ENCODE results near the gene RXRA. TPM values are rescaled to one million over a fixed set of nuclear protein-coding genes. Genes with fewer than 3 reads are reported as not detected.
A peak's percentile ranks its signal among the peaks of the same experiment; 100 is the strongest.

RXRA gene
- total RNA-seq, 1 donor from 2014 or later = 90.8 TPM

DNA sequence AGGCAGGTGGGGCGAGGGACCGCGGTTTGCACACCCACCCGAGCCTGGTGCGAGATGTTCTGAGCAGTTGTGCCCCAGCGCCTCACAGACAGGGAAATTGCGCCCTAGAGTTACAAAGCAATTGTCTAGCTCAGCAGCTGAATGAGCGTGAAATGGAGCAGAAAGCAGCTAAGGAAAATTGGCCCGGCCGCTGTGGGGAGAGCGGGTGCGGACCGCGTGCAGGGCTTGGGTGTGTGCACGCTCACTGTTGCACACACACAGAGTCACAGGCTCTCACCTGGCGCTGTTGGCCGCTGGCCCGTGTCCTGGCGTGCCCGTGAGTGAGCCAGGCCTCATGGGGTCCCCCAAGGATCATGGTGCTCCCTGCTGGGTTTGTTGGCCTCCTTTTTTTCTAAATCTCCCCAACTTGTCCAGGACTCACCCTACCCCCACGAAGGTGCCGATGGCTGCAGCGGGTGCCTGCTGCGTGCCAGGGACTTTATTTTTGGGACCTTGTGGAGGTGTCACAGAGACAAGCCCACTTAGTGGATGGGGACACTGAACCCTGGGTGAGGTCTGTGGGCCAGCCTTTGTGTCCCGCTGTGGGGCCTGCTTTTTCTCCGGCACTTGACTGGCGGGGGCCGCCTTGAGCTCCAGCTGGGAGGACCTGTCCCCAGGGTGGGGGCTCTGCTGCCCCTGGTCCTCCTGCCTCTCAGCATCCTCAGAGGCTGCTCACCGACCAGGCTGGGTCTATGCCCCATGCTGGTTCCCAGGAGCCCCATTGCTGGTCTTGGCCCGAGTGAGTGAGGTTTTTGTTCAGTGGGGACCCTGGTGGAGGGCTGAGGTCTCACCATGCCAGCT, 5.2 kb downstream of the RXRA start:
- peak; percentile 53 for DNase-seq
- intact Hi-C loops (cut with micrococcal nuclease) = no loop called here

DNA sequence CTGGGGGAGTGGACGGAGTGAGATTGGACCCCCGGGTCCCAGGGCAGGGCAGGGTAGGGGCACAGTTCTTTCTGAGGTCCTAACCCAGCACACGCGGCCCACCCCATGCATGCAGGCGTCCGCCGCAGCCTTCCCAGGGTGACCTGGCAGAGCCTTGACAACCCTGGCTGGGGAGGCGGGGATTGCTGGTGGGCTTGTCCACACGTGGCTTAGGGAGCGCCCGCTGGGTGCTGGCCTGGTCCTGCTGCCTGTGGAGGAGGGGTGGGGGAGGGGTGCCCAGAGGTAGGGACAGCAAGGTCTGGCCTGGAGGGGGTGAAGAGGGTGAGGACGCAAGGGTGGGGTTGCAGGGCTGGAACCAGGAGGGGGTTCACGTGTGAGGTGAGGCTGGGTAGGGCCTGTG, 6.0 kb downstream of the RXRA start:
- intact Hi-C loops (cut with micrococcal nuclease) = no loop called here
- no peak for ATAC-seq
- DNase-seq = peak; percentile 52

More for the DNA sequence above, 5.2 kb downstream of the RXRA start:
- no peak for ATAC-seq

DNA sequence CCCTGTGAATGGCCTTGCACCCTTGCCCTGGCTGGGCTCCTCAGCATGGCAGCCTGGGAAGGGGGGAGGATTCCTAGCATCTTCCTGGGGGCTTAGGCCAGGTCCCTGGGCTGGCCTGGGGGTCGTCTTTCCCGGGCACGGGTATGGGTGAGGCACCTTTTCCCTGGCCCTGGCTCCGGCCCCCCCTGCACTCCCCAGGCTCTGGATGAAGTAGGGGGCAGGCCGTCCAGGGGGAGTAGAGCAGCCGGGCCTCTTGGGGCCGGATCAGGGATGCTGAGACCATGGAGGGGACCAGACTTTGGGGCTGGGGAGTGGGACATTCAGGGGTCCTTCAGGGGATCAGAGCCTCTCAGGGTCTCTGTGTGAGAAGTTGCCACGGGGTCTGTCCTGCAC, 6.6 kb downstream of the RXRA start:
- intact Hi-C loops (cut with micrococcal nuclease) = no loop called here
- ATAC-seq (no peak), DNase-seq (peak; percentile 25)

DNA sequence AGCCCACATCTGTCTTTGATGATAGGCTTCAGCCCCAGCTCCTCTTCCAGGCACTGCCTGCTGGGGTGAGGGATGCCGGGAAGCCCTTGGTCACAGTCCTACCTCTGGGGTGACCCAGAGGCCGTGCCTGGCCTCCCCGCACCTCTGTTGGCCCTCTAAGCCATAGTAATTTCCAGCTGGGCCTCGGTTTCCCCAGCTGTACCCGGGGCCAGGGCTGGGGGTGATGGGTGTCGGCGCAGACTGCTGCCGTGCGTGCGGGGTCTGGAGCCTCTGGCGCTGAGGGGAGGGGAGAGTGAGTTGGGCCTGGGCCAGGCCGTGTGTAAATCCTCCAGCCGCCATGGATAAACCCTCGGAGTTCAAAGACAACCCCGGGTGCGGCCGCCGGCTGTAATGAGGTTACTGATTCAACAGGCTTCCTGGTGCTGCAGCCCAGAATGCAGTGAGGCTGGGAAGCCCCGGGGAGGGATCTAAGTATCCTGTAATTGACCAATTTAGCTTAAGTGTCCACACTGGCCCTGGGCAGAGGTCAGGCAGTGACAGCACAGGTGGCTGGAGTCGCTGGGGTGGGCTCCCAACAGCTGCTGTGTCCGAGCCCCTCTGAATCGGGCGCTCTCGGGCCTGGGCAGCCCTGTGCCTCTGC, 7.1 kb downstream of the RXRA start:
- peak; percentile 59 for DNase-seq
- intact Hi-C loops (cut with micrococcal nuclease) = no loop called here
- ATAC-seq = no peak

DNA sequence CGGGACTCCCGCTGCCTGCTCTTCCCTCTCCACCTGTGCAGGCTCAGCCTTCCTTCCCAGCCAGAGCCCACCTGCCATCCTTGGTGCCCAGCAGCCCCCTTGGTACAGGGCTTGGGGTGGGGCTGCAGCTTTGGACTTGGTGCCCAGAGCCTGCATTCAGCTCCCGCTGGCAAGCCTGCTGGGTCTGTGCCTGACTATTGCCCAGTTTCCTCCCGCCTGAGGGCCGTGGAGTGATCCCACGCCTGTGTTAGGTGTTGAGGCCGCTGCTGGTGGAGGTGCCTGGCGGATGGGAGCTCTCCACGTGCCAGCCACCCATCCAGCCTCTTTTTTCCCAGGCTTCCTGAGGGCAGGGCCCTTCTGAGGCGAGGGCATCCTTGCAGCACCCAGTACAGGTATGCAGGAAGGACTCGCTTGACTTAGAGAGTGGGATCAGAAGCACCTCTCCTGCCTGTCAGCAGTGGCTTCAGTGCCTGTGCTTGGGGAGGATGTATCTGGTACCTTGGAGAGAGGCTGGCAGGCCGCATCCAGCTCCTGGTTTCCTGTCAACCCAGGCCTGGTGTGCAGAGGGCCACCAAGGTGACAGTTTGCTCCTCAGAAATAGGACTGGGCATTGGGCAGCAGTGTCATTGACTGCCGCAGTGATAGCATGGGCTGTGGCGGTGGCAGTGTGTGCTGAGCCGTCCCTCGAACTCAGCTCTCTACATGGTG, 7.8 kb downstream of the RXRA start:
- intact Hi-C loops (cut with micrococcal nuclease) = no loop called here
- peak; percentile 48 for DNase-seq
- ATAC-seq = peak; percentile 7

DNA sequence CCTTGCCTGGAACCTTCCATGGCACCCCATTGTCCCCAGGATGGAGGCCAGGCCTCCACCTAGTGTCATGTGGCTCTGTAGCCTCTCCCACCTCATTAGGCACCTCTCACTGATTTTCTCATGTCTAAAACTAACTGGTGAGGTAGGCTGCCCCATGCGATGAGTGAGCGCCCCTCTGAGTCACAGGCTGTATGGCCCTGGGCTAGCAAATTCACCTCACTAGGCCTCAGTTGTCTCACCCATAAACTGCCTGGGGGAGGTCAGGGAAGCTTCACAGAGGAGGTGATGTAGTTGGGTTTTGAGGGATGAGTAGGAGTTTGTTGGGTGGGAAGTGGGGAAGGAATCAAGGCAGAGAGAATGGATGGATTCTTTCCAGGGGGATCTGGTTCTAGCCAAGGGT, 8.8 kb downstream of the RXRA start:
- intact Hi-C loops (cut with micrococcal nuclease) = no loop called here
- peak; percentile 12 for DNase-seq
- no peak for ATAC-seq

DNA sequence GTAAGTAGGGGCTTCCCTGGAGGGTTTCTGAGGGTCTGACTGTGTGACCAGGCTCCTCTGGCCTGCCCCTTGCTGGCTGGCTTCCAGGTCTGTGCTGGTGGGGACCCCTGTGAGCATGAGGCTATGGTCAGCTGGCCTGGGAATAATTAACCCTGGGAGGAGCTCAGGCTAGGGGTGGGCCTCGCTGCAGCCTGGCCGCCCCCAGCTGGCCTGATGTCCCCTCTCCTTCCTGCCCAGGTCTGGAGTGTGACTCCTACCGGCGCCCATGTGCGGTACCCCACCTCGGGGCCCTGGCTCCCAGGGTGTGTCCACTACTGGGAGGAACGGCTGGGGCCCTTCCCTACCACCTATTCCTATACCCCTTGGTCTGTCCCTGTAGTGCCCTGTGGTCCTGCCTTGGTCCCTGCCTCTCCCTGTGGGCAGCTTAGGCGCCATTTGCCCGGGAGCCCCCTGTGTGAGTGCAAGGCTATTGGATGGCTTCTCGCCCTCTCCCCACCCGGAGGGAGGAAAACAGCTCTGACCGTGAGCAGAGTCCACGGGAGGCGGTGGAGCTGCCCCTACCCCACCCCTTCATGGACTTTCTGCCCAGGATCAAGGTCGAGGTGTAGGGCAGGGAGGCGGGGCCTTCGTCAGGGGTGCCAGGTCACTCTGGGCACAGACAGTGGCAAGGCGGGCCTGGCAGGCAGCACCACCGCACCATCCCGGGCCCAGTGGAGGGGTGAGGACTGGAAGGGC, 9.4 kb downstream of the RXRA start:
- DNase-seq (peak; percentile 81), ATAC-seq (peak; percentile 66)
- intact Hi-C loops (cut with micrococcal nuclease) = no loop called here

DNA sequence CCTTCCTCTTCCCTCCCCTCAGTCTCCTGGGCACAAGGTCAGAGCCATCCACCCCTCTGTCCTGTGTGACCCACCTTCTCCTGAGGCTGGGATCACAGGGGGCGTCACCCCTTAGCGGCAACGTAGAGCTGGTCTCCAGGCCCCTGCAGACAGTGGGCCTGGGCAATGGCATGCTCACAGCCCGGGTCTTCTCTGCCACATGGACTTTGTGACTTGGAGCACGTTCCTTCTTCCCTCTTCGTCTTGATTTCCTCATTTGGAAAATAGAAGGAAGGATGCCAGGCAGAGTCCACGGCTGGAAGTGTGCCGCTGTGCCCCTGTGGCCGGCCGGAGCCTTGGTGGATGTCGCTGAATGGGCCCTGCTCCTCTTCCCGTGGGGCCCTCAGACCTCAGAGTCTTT, 10.0 kb downstream of the RXRA start:
- no peak for ATAC-seq
- intact Hi-C loops (cut with micrococcal nuclease) = no loop called here
- no peak for DNase-seq

DNA sequence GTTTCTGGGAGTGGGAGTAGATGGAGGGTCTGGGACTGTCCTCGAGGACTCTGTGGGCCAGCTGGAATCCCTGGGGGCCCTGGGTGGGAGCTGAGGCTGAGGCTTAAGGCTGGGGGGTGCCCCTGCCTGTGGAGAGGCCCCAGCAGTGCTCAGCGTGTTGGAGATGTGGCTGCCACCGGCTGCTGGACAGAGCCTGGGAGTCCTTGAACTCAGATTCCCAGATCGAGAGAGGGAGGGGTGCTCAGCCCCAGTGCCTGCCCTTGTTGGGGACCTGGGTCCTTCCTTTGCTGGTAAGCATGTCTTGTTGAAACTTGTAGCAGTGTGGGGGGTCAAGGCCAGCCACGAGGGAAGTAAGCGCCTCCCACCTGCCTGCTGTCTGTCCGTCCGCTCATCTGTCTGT, 10.7 kb downstream of the RXRA start:
- intact Hi-C loops (cut with micrococcal nuclease) = no loop called here
- ATAC-seq = no peak
- DNase-seq = no peak

DNA sequence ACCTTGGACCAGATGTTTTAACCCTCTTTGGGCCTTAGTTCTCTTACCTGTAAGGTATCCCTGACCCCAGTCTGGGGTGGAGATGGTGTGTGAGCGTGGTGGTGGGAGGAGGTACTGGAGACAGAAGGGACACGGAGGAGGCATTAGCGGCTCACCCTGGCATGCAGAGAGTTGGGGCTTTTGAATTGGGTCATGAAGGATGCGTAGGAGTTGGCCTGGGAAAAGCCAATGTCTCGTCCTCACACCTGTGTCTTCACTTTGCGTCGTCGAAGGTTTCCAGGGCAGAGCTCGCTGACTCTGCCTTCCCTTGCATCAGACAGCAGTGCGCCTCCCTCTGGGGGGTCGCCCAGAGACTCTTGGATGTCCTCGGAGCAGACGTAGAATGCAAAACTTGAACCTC, 11.2 kb downstream of the RXRA start:
- DNase-seq = no peak
- ATAC-seq = no peak
- intact Hi-C loops (cut with micrococcal nuclease) = no loop called here

DNA sequence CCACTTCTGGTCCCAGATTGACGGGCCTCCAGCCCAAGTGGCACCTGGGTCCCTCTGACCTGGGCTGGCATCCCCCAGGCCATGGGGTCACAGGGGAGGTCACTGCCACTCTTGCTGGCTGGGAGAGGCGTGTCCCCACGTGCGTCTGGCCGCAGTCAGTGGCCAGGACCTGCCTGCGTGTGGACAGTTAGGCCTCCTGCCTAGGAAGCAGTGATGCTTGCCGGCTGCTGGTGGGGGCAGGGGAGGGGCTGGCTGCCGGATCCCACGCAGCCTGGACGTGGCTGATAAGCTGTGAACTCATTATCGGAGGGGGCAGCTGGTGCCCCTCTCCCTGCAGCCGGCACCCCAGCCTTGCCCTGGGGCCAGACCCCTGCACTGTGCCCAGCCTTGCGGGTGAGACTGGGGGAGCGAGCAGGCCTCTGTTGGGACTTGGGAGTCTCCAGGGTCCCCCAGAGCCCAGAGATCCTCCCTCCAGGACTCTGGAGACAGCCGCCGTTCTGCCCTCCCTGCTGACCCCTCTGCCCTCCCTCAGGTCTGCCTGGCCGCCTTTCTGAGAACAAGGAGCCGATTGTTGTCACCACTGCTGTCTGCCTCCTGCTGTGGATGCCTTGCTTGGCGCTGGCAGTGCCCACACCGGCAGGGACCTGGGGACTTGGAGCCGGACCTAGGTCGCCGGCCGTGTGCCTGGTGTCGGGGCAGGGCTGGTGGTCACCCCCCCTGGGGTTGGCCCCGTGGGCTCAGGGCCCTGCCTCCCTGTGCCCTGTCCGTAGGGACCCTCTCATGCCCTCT, 12.3 kb downstream of the RXRA start:
- DNase-seq = peak; percentile 59
- intact Hi-C loops (cut with micrococcal nuclease) = no loop called here
- peak; percentile 1 for ATAC-seq

DNA sequence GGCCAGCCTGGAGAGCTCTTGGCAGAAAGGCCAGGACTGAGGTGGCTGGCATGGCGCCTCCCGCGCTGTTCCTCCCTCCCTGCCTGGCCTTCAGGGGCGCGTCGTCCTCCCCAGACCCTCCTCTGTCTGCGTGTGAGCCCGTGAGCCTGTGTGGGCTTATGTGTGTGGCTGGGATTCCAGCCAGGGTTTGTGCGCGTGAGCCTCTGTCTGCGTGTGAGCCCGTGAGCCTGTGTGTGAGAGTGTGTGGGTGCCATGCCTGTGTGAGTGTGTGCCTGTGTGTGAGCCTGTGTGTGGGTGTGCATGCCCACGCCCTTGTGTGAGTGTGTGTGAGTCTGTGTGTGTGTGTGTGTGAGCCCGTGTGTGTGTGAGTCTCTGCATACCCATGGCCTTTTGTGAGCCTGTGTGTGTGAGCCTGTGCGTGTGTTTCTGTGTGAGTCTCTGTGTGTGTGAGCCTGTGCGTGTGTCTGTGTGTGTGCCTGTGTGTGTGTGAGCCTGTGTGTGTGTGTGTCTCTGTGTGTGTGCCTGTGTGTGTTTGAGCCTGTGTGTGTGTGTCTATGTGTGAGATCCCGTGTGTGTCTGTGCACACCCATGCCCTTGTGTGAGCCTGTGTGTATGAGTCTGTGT, 13.0 kb downstream of the RXRA start:
- intact Hi-C loops (cut with micrococcal nuclease) = no loop called here
- ATAC-seq (peak; percentile 2), DNase-seq (peak; percentile 61)

DNA sequence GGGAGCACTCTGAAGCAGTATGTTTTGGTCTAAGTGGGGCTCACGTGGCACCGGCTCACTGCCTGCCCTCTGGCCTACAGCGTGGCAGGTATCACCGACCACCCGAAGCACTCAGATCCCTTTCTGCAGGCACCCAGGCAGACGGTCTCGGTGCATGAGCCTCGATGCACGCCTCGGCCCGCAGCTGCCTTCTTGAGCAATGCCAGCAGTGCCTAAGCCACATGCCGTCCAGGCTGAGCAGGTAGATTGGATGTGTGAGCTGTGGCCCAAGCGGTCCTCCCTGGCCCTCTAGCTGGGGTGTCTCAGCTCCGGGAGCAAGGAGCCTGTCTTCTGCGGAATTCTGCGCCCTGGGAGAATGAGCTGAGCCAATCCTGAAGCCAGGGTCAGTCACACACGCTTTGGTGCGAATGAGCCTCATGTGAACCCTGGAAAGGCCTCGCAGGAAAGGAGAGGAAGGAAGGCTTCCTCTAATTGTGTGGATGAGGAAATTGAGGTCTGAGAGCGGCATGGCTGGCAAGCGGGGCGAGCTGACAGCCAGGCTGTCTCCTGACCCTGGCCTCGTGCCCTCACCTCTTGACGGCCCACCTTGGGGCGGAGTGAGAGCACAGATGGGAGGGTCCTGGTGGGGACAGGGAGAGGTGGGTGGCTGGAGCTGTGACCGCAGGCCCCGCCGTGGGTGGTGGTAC, 14.4 kb downstream of the RXRA start:
- intact Hi-C loops (cut with micrococcal nuclease) = no loop called here
- peak; percentile 28 for ATAC-seq
- DNase-seq = peak; percentile 75

DNA sequence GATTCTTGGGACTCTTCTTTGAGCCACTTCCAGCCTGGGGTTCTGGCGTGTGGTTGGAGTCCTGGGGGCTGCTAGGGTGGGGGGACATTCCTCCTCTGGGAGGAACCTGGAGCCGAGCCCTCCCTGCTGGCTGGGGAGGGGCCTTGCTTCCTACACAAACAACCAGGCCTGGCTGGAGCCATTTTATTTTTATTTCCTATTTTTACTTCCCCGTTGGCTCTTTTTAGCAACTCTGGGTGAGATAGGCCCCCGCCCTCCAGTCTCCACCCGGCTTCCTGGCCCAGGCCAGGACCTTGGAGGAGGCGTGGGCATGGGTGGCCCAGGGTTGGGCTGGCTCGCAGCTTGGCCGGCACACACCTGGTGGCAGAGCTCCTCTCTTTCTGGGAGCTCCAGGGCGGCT, 15.1 kb downstream of the RXRA start:
- intact Hi-C loops (cut with micrococcal nuclease) = no loop called here
- ATAC-seq (peak; percentile 48), DNase-seq (peak; percentile 76)

DNA sequence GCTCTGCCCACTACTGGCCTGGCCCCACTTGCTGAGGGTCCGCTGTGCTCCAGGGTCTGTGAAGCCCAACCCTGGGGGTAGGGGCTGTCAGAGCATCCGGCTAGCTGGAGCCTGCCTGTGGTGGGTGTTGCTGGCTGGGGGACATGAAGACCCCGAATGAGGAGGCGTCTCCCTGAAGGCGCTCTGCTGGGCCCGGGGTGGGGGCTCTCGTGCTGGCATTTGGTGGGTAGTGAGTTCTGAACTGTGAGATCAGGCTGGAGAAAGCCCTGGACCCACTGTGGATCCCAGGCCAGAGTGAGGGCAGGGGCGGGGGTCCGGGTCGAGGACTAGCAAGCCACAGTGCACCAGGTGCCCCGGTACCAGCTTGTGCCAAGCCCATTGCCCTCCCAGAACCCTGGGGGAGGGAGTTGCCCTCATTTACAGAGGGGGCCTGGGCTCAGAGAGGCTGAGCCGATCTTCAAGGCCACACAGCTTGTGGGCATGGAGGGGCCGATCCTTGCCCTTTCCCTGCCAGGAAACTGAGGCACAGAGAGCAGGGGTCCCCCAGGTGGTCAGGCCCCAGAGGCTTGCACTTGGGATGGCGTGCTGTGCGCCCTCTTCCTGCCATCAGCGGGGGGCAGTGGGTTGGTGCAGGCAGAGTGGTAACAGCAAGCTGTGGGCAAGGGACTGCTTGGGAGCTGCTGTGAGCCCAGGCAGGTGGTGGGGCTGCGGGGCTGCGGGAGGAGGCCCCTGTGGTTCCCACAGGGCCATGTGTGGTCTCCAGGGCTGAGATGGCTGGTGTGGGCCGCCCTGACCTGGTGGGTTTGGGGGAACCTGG, 15.9 kb downstream of the RXRA start:
- intact Hi-C loops (cut with micrococcal nuclease) = no loop called here
- DNase-seq (no peak), ATAC-seq (no peak)

DNA sequence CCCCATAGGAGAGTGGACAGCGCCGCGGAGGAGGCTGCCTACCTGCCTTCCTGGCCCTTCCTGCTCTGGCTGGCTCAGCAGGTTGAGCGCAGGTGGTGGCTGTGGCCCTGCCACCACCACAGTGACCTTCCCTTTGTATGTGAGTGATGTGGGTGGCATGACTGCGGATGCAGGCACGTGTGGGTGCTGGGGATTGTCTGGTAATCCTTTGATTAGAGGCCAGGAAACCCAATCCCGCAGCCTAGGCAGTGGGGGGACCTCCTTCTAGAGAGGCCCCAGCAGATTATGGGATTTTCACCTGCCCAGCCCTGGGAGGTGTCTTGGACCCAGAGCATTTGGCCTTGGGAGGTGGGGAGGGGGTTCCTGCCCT, 16.5 kb downstream of the RXRA start:
- DNase-seq (no peak), ATAC-seq (no peak)
- intact Hi-C loops (cut with micrococcal nuclease) = no loop called here

DNA sequence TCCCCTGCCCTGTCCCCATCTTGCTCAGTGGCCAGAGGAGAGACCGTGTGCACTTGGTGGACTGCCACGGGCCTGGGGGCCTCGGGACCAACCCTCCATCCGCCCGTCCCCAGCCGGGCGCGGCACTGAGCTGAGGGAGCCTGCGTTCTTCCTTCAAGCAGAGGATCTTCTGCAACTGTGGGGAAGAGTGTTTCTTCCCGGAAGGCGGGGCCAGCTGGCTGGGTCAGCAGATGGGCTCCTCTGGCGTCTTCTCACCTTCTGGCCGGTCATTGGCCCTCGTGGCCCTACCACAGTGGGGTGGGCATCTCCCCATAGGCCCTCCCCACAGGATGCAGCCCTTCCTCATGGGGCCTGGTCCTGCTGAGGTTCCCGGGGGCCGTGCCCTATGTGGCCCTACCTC, 17.4 kb downstream of the RXRA start:
- intact Hi-C loops (cut with micrococcal nuclease) = no loop called here
- DNase-seq (peak; percentile 72), ATAC-seq (peak; percentile 4)
